H1 (cell line): ENCODE measurements around the gene PCDHB7. TPM values are rescaled to one million over a fixed set of nuclear protein-coding genes. Genes with fewer than 3 reads are reported as not detected.
"Not testable (repeated sequence)": the region's sequence is repeated elsewhere in the genome, so short reads cannot be mapped to it uniquely, and the experiment has no call there.

Source experiments
- CTCF ChIA-PET: fragments of 300-600 bp; sonication (Branson Sonifier 250); formaldehyde crosslinking; loops from one replicate; lab custom pipeline; 2021; ENCODE audit not compliant: partially characterized antibody; lab: Charles Lee
- POLR2A ChIA-PET: fragments of 300-600 bp; sonication (Branson Sonifier 250); formaldehyde crosslinking; loops from one replicate; lab custom pipeline; 2021; ENCODE audit warnings: inconsistent platforms; ENCODE audit not compliant: partially characterized antibody; lab: Charles Lee
- DNase-seq, 2 experiments: peaks; one replicate each; pipeline versions ENCODE4 v3.0.0 to v3.0.0-alpha.2; 2010 to 2022; ENCODE audit warnings: low spot score in 2 of 2, low read depth in 1 of 2, mixed read lengths in 1 of 2
- FAIRE-seq: peaks from 2 replicates; lab custom pipeline; 2011; peaks lifted over from hg19 to GRCh38; lab: Jason Lieb, UNC
- H2AFZ ChIP-seq: 2 replicates; pipeline ENCODE4 v1.8.1; 2012; ENCODE audit warnings: low read length, inconsistent platforms
- H2AK5ac ChIP-seq: 2 replicates; pipeline ENCODE4 v1.6.1; 2013; ENCODE audit warnings: low read depth, low read length
- H2BK120ac ChIP-seq: replicated peaks from 2 replicates; pipeline ENCODE3; 2013; ENCODE audit warnings: low read depth, low read length, inconsistent platforms
- H2BK12ac ChIP-seq: 2 replicates; pipeline ENCODE4 v1.6.1; 2013; ENCODE audit warnings: low read depth, low read length
- H2BK15ac ChIP-seq: 2 replicates; pipeline ENCODE4 v1.6.1; 2013; ENCODE audit warnings: low read length
- H2BK20ac ChIP-seq: 2 replicates; pipeline ENCODE4 v1.6.1; 2013; ENCODE audit warnings: low read length
- H2BK5ac ChIP-seq: 2 replicates; pipeline ENCODE4 v1.6.1; 2013; ENCODE audit warnings: low read depth, low read length
- H3K14ac ChIP-seq: 2 replicates; pipeline ENCODE4 v1.6.1; 2013; ENCODE audit warnings: inconsistent platforms; ENCODE audit not compliant: insufficient read length
- H3K18ac ChIP-seq: 2 replicates; pipeline ENCODE4 v1.6.1; 2013; ENCODE audit warnings: low read length; ENCODE audit errors: extremely low read depth
- H3K23ac ChIP-seq: 2 replicates; pipeline ENCODE4 v1.6.1; 2013; ENCODE audit warnings: inconsistent platforms; ENCODE audit not compliant: insufficient read length
- H3K23me2 ChIP-seq: 2 replicates; pipeline ENCODE4 v1.6.1; 2013; ENCODE audit warnings: low read depth, low read length
- H3K27ac ChIP-seq: 2 replicates; pipeline ENCODE4 v1.6.1; 2011; ENCODE audit warnings: low read depth, low read length, inconsistent platforms
- H3K27me3 ChIP-seq, 4 experiments: replicated peaks in 1 of 4; 1 replicate in 1 of 4; 2 replicates in 3 of 4; pipeline versions ENCODE4 v1.6.1 to v1.8.1; 2011 to 2013; ENCODE audit warnings: low read length in 3 of 4, mild to moderate bottlenecking in 3 of 4, inconsistent platforms in 2 of 4, mixed read lengths in 2 of 4, moderate library complexity in 1 of 4; ENCODE audit not compliant: control insufficient read depth in 3 of 4, insufficient read depth in 3 of 4; ENCODE audit errors: extremely low read depth in 1 of 4
- H3K36me3 ChIP-seq, 4 experiments: 2 replicates each; pipeline versions ENCODE4 v1.6.1 to v1.8.1; 2011 to 2013; ENCODE audit warnings: mild to moderate bottlenecking in 4 of 4, low read length in 3 of 4, moderate library complexity in 2 of 4, control low read depth in 1 of 4, inconsistent platforms in 1 of 4; ENCODE audit not compliant: insufficient read depth in 4 of 4, control insufficient read depth in 2 of 4
- H3K4ac ChIP-seq: replicated peaks from 2 replicates; pipeline ENCODE3; 2013; ENCODE audit warnings: low read length, low read depth, mixed read lengths, inconsistent platforms; ENCODE audit not compliant: insufficient read length
- H3K4me1 ChIP-seq, 4 experiments: replicated peaks in 1 of 4; 1 replicate in 1 of 4; 2 replicates in 3 of 4; pipeline versions ENCODE4 v1.6.1 to v1.8.1; 2011 to 2013; ENCODE audit warnings: low read length in 3 of 4, inconsistent platforms in 2 of 4, mixed read lengths in 1 of 4; ENCODE audit not compliant: insufficient read depth in 4 of 4, control insufficient read depth in 3 of 4
- H3K4me2 ChIP-seq, 2 experiments: 2 replicates each; pipeline versions ENCODE4 v1.6.1 to v1.8.1; 2011 to 2013; ENCODE audit warnings: low read depth in 2 of 2, low read length in 2 of 2, control low read depth in 1 of 2, inconsistent platforms in 1 of 2, mild to moderate bottlenecking in 1 of 2; ENCODE audit not compliant: insufficient read depth in 1 of 2
- H3K4me3 ChIP-seq, 4 experiments: fragments of 200-600, 300-600 bp in 1 of 4; sonication (generic), shearing (Covaris generic), sonication (Bioruptor Twin) in 1 of 4; 2 replicates each; pipeline versions ENCODE4 v1.5.1 to v1.8.1; 2011 to 2016; ENCODE audit warnings: low read length in 4 of 4, low read depth in 3 of 4, control low read depth in 2 of 4, inconsistent platforms in 2 of 4, mild to moderate bottlenecking in 2 of 4, mixed read lengths in 1 of 4, moderate library complexity in 1 of 4; ENCODE audit not compliant: insufficient read depth in 2 of 4; ENCODE audit errors: extremely low read depth in 1 of 4
- H3K56ac ChIP-seq: replicated peaks from 2 replicates; pipeline ENCODE3; 2013; ENCODE audit warnings: low read depth, mild to moderate bottlenecking, mixed read lengths, low read length, inconsistent platforms; ENCODE audit not compliant: insufficient read length
- H3K79me1 ChIP-seq: 2 replicates; pipeline ENCODE4 v1.6.1; 2013; ENCODE audit warnings: low read depth, low read length, control low read depth
- H3K79me2 ChIP-seq, 2 experiments: 2 replicates each; pipeline versions ENCODE4 v1.6.1 to v1.8.1; 2012 to 2013; ENCODE audit warnings: low read length in 2 of 2, mild to moderate bottlenecking in 2 of 2, inconsistent platforms in 1 of 2; ENCODE audit not compliant: insufficient read depth in 2 of 2, control insufficient read depth in 1 of 2
- H3K9ac ChIP-seq, 4 experiments: replicated peaks in 1 of 4; 1 replicate in 1 of 4; 2 replicates in 3 of 4; pipeline versions ENCODE4 v1.6.1 to v1.8.1; 2011 to 2013; ENCODE audit warnings: low read depth in 3 of 4, low read length in 3 of 4, control low read depth in 2 of 4, mild to moderate bottlenecking in 2 of 4, moderate library complexity in 2 of 4, inconsistent platforms in 1 of 4; ENCODE audit errors: extremely low read depth in 1 of 4
- H3K9me3 ChIP-seq, 2 experiments: 2 replicates each; pipeline versions ENCODE4 v1.6.1 to v1.8.1; 2012 to 2013; ENCODE audit warnings: mild to moderate bottlenecking in 2 of 2, moderate library complexity in 2 of 2, control low read depth in 1 of 2, inconsistent platforms in 1 of 2, low read depth in 1 of 2, low read length in 1 of 2, mixed read lengths in 1 of 2; ENCODE audit not compliant: insufficient read depth in 2 of 2
- H4K20me1 ChIP-seq, 2 experiments: replicated peaks in 1 of 2; 2 replicates each; pipeline versions ENCODE3 to v1.8.1; 2011 to 2013; ENCODE audit warnings: inconsistent platforms in 2 of 2, low read length in 2 of 2, mild to moderate bottlenecking in 1 of 2; ENCODE audit not compliant: insufficient read depth in 2 of 2, control insufficient read depth in 1 of 2
- H4K5ac ChIP-seq: 2 replicates; pipeline ENCODE4 v1.6.1; 2013; ENCODE audit warnings: low read length, low read depth, mixed read lengths, inconsistent platforms; ENCODE audit not compliant: insufficient read length
- H4K8ac ChIP-seq: 2 replicates; pipeline ENCODE4 v1.8.0; 2013; ENCODE audit warnings: mild to moderate bottlenecking, moderate library complexity, low read length, inconsistent platforms; ENCODE audit not compliant: insufficient read depth; ENCODE audit errors: extremely low read depth
- H4K91ac ChIP-seq: replicated peaks from 2 replicates; pipeline ENCODE3; 2013; ENCODE audit warnings: low read length, mixed read lengths, inconsistent platforms; ENCODE audit not compliant: insufficient read length
- WGBS, 2 experiments: shearing (Covaris generic) in 1 of 2; methylation state at CpG; one replicate each; pipeline versions ENCODE4 v1.1.6 to v1.1.7; 2013 to 2015; ENCODE audit warnings: low lambda C conversion rate in 2 of 2, mixed read lengths in 2 of 2, inconsistent platforms in 1 of 2, low coverage in 1 of 2, missing lambda C conversion rate in 1 of 2; ENCODE audit not compliant: insufficient replicate concordance in 2 of 2, insufficient coverage in 1 of 2, insufficient read length in 1 of 2; ENCODE audit errors: extremely low coverage in 1 of 2, missing lambda C conversion rate in 1 of 2; 5-methylcytosine and 5-hydroxymethylcytosine counted together
- polyA plus RNA-seq, 7 experiments: library from polyadenylated mRNA; depleted of rRNA in 3 of 7; stranded (reverse) in 5 of 7; unstranded in 2 of 7; fragments of >200 nt in 5 of 7; fragments of 200-250 nt in 2 of 7; gene quantifications; 1 replicate in 5 of 7; 2 replicates in 1 of 7; 4 replicates in 1 of 7; pipeline versions ENCODE4 v1.2.1 to v1.2.3, GENCODE V29; 2011 to 2013; ENCODE audit warnings: missing spikeins in 2 of 7, mixed read lengths in 2 of 7
- total RNA-seq: library from RNA; stranded (reverse); fragmentation: NEBNext Ultra II Directional; extraction: Animal tissue kit (Norgen Biotek cat#: 25700); gene quantifications from 2 replicates; pipeline ENCODE4 v1.2.1, GENCODE V29; 2021

The PCDHB7 gene
- total and polyA plus RNA-seq, 2 of the 8 experiments (the other 6 are each of a cell fraction or from before 2014, with no cell fraction given), result 0.17 to 0.19 TPM

GRCh38 chr5:141157901-141158300 is 14.5 kb upstream of the PCDHB7 start:
- H3K4me3 ChIP-seq, H4K8ac ChIP-seq, H4K5ac ChIP-seq, FAIRE-seq, H3K27me3 ChIP-seq, H2AFZ ChIP-seq, H3K18ac ChIP-seq, H3K27ac ChIP-seq, H3K4ac ChIP-seq, H2AK5ac ChIP-seq, H2BK120ac ChIP-seq, H2BK12ac ChIP-seq, H3K56ac ChIP-seq, H3K36me3 ChIP-seq, H2BK5ac ChIP-seq, H3K14ac ChIP-seq, H3K23ac ChIP-seq, H3K79me2 ChIP-seq, POLR2A ChIA-PET, DNase-seq, H2BK20ac ChIP-seq, H3K4me1 ChIP-seq, H4K20me1 ChIP-seq, H3K4me2 ChIP-seq, H3K79me1 ChIP-seq, H3K9me3 ChIP-seq, H3K9ac ChIP-seq, H4K91ac ChIP-seq, H2BK15ac ChIP-seq, H3K23me2 ChIP-seq: not testable (repeated sequence)
- CTCF ChIA-PET, result interaction anchor here (0.6 to 1.6 kb wide), 5 partner anchors 12 to 34 kb away, joined by 3 to 9 read pairs (median 6); partner anchors contain the start of genes PCDHB10, PCDHB5 and PCDHB9
- 94% methylated on average over 20 of the region's 28 CpGs; no CpG with 5 or more reads in 1 of the 2 experiments for WGBS, 2 experiments
